Measurements from ENCODE around the gene ACTR10.
A peak's percentile ranks its signal among the peaks of the same experiment; 100 is the strongest.

The ACTR10 gene

DNA sequence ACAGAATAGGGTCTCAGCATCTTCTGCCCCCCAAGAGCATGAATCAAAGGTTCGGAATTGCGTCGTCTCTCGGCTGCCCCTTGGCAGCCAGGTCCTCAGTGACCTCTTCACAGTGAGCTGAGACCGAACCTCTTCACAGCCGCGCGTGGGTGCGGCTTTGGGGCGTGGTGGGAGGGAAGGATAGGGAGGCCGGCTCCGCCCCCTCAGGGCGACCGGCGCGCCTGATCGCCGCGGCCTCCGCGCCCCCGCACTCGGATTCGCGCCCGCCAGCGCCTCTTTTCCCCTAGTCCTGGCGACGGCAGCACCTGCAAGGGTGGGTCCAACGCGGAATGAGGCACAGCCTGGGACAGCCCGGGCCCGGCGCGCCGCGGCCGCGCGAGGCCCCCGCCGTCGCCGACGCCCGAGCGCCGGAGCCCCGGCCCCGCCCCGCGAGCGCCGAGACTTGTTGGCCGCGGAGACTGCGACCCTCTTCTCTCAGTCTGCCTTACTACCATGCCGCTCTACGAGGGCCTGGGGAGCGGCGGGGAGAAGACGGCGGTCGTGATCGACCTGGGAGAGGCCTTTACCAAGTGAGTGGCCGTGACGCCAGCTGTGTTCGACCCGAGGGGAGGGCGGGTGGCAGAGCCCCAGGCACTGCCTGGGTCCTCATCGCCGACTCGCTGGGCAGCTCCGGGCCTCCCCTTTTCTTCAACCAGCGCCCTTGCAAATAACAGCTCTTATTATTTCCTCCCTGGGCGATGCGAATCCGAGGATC, at the start of gene ACTR10:
Gene ACTR10 (plus strand): TSS at position 424 of the 754 bp plus-strand sequence. CDS start 69 bp downstream, at position 493.
- DNase-seq (ENCODE audit: low read depth in 3 of 3) = peak; percentile 77 to 89 (median 80)

- no peak for DNase-seq (ENCODE audit: low read depth in 3 of 3)
These were observed 49.6 kb upstream of the ACTR10 start for GRCh38 chr14:58150243-58150805.

- no peak for DNase-seq (ENCODE audit: low read depth in 3 of 3)
These were observed 48.6 kb upstream of the ACTR10 start for GRCh38 chr14:58151133-58152013.

GRCh38 chr14:58152014-58152857, 47.7 kb upstream of the ACTR10 start, which contains the start of gene ARMH4:
TSS of gene ARMH4 (minus strand) at chr14:58152213. CDS start at chr14:58139358, 12,855 bp downstream.
- DNase-seq (ENCODE audit: low read depth in 3 of 3) = peak; percentile 19 to 63 (median 20)

- no peak for DNase-seq (ENCODE audit: low read depth in 3 of 3)
These were observed 39.4 kb upstream of the ACTR10 start for GRCh38 chr14:58160561-58160960.

DNA sequence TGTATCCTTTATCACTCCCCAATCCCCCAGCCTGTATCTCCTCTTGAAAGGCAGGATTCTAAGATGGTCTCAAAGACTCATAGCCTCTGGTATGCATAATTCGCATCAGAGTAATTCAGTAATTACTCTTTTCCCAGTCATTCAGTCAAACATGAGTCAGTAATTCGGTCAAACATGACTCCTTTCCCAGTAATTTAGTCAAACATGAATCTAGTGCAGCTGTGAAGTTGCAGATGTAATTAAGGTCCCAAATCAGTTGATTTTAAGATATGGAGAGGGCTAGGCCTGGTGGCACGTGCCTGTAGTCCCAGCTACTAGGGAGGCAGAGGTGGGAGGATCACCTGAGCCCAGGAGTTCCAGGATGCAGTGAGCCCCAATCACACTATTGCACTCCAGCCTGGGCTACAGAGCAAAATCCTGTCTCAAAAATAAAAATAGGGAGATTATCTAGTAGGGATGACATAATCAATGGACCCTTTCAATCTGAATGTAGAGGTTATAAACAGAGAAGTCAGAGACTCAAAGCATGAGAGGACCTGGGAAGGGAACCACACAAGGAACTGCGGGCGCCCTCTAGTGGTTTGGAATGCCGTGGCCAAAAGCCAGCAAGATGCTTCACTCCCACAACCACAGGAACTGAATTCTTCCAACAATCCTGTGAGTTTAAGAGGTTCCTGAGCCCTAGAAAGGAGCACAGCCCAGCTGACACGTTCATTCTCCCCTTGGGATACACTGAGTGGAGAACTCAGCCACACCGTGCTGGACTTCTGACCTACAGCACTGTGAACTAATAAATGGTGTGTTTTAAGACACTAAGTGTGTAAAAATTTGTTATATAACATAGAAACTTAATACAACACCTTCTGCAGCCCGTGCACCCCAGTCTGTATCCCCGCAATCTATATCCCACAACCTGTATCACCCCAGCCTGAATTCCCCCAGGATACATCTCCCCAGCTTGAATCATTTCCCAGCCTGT, 33.7 kb upstream of the ACTR10 start:
- DNase-seq (ENCODE audit: low read depth in 3 of 3) = peak; percentile 45 to 75 (median 51)

- DNase-seq (ENCODE audit: low read depth in 3 of 3) = no peak
These were observed 32.9 kb upstream of the ACTR10 start for GRCh38 chr14:58167057-58167456.

GRCh38 chr14:58167891-58168290, 32.1 kb upstream of the ACTR10 start:
- DNase-seq (ENCODE audit: low read depth in 3 of 3) = no peak

DNA sequence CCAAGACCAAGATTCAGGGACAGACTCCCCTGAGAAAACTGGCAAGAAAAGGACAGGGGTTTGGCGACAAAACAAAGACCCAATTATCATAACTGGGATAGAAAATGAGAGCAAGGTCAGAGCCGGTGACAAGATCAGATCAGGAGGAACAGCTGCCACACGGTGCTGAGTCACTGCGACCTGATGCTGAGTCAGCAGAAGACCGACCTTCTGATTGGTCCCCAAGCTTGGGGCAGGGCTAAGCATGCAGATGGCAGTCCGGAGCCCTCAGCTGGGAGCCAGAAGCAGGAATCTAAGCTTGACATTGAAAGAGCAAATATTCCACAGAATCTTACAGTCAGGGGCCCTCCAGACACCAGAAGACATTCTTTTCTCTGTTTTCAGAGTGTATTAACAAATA, 28.9 kb upstream of the ACTR10 start:
- DNase-seq (ENCODE audit: low read depth in 3 of 3) = peak; percentile 5 to 47 (median 24)

DNA sequence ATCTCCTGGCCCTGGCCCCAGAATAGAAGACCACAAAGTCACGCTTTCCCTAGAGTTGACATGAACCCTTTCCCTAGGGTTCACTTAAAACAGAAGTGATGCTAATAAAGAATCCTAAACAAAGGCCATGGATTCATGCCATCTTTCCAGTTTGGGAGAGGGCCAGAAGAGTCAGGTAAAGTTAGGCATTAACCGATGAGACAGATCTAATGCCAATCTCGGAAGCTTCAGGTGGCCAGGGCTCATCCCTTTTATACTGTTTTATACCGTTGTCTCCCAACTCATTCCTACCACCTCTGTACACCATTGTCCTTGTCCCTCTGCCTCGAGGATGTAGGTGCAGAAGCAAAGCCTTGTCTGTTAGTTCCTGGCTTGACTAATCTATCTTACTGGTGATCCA, 22.8 kb upstream of the ACTR10 start:
- DNase-seq (ENCODE audit: low read depth in 3 of 3) = no peak

DNA sequence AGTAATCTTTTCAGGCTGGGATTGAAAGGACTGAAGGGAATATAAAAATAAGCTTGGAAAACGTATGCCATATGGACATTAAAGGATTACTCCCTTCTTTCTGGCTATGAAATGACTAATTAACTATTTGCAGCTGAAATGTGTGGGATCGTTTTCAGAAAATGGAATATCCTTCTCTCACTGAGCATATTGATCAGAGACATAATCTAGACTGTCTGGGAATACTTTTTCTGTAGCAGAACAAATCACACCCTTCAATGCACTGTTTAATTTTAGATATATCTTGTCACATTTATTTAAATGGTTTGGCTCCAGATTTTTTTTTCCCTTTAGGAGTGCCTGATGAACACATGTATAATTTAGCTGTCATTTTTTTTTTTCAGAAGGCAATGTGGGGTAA, 10.8 kb upstream of the ACTR10 start:
- no peak for DNase-seq (ENCODE audit: low read depth in 3 of 3)

DNA sequence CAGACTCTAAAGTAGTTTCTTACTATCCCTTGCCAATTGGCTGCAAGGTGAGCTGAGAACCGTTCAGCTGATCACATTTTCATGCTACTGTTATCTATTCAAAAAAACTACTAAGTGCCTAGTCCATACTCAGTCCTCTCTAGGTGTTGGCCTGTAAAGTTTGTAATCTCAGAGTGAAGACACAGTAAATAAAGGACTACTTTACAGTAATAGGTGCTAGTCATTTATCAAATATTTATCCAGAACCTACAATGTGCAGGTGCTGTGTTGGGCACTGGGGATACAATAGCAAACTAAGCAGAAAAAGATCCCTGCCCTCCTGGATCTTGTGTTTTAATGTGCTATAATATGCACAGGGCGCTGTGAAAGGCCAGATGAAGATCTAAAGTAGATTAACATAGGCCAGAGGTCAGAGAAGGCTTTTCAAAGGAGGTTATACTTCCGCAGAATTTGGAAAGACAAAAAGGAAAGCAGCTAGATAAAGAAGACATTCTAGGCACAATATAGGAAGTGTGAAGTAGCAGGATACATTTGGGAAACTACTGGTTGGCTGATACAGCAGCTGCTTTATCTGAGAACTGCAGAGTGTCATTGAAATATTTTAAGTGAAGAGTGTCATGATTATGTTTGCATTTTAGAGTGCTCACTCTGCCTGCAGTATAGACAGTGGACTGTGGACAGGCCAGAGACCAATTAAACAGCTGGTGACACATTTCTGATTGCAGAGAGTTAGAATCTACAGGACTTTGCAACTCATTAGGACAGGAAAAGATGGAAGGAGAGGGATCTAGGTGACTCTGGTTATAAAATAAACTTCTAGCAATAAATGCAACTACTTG, 8.0 kb upstream of the ACTR10 start:
- DNase-seq (ENCODE audit: low read depth in 3 of 3) = no peak

DNA sequence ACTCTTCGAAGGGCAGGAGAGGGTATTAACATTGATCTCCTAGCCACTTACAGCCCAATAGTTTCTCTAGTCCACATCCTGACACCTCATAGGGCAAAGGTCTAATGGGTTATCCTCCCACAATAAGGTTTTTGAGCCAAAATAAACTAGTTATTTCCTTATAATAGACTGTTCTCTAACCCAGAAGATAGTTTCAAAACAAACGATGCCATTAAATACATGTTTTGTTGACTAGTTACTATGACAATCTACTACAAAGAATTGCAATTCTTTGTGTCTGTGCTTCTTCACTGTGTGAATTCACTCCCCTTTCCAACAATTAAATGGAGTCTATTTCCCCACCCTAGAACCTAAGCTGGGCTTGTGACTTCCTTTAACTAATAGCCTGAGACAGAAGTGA, 6.4 kb upstream of the ACTR10 start:
- no peak for DNase-seq (ENCODE audit: low read depth in 3 of 3)

- no peak for DNase-seq (ENCODE audit: low read depth in 3 of 3)
These were observed 3.8 kb upstream of the ACTR10 start for GRCh38 chr14:58196198-58196597.

- no peak for DNase-seq (ENCODE audit: low read depth in 3 of 3)
These were observed 1.9 kb upstream of the ACTR10 start for GRCh38 chr14:58198086-58198485.

DNA sequence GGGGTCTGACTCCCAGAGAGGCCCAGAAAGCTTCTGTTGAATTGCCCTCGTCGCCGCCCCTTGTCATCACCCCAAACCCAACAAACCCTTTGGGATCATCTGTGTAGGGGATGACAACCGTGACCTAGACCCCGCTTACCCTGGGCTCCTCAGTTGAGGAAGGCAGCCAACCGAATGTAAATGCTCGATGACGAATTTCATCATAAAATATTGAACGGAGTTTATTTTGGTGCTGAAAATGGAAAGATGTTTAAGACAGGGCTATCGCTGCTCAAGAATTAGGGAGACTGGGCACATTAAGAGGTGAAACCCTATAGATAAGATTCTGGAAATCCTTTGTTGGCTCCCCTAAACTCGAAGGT, 512 bp downstream of the ACTR10 start:
- no peak for DNase-seq (ENCODE audit: low read depth in 3 of 3)

DNA sequence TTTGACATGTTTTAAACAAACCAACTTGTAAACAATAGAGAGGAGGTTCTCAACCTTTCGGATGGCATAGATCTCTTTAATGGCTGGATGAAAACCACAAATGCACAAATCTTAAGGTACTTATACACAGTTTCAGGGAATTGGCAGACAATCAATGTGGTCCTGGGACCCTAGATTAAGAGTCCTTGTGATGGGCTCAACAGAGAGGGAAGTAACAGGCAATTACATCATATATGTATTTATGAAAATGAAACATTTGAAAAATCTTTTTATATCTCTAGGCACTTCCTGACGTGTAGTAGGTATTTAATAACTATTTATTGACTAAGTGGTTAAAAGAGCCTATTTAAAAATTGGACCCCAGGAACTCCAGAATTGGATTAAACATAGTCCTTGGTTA, 897 bp downstream of the ACTR10 start:
- DNase-seq (ENCODE audit: low read depth in 3 of 3) = no peak

- no peak for DNase-seq (ENCODE audit: low read depth in 3 of 3)
These were observed 13.2 kb downstream of the ACTR10 start for GRCh38 chr14:58213176-58213575.

- DNase-seq (ENCODE audit: low read depth in 3 of 3) = no peak
These were observed 15.4 kb downstream of the ACTR10 start for GRCh38 chr14:58215191-58215914.

Data from stimulated activated CD4-positive, alpha-beta T cell treated with anti-CD3 and anti-CD28 coated beads, TNF-alpha, amount 100 ng/mL, for 24 hours (primary cell).